A549 (cell line): ENCODE measurements around the gene LDLRAD4.

Source experiments
- CEBPB ChIP-seq, 2 experiments: fragments of >200 bp in 1 of 2; sonication (Bioruptor Twin) in 1 of 2; formaldehyde crosslinking in 1 of 2; IDR thresholded peaks; 2 replicates each; pipeline ENCODE4 v1.6.1; 2012 to 2016
- FOSL2 ChIP-seq, 2 experiments: fragments of 450-650 bp in 1 of 2; fragments of >200 bp in 1 of 2; sonication (Bioruptor Twin) in 1 of 2; formaldehyde crosslinking; IDR thresholded peaks; 2 replicates each; pipeline versions ENCODE4 v1.5.0 to v1.6.1; 2016 to 2020; ENCODE audit warnings: mild to moderate bottlenecking in 1 of 2, moderate library complexity in 1 of 2
- JUN ChIP-seq, 2 experiments: fragments of >200 bp; sonication (Bioruptor Twin); formaldehyde crosslinking; IDR thresholded peaks; 2 replicates in 1 of 2; 3 replicates in 1 of 2; pipeline ENCODE4 v1.6.1; 2016 to 2017
- NR3C1 ChIP-seq: fragments of >200 bp; sonication (Bioruptor Twin); formaldehyde crosslinking; IDR thresholded peaks from 3 replicates; pipeline ENCODE4 v1.6.1; 2017
- POLR2A ChIP-seq: IDR thresholded peaks from 2 replicates; pipeline ENCODE4 v1.6.1; 2012; ENCODE audit warnings: mild to moderate bottlenecking, low read length
- RAD21 ChIP-seq, 2 experiments: fragments of >200 bp in 1 of 2; sonication (Bioruptor Twin) in 1 of 2; formaldehyde crosslinking in 1 of 2; IDR thresholded peaks in 1 of 2; conservative IDR thresholded peaks in 1 of 2; 2 replicates in 1 of 2; 3 replicates in 1 of 2; pipeline ENCODE4 v1.6.1; 2012 to 2018; ENCODE audit warnings: inconsistent platforms in 1 of 2
- TF ChIP-seq, protein P1 (sequence below): fragments of >200 bp; sonication (Bioruptor Twin); formaldehyde crosslinking; IDR thresholded peaks from 3 replicates; pipeline ENCODE4 v1.5.1; 2016

DNA sequence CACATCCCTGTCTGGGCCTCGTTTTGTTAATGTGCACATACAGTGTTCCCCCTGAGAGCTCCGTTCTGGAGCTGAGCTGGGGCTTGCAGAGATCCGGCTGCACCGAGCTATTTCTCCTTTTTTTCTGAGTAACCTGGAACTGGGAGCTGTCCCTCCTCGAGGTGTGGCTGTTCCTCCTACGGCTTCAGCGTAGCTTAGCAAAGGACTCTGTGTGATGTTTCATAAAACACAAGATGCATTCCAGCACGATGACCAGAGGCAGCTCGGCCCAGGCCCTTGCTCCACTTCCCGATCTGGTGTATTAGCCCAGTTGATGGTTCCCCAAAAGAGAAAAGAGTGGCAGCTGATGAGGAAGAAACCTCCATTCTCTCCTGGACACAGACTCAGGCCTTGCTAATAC is 404.8 kb downstream of the LDLRAD4 start:
- TF ChIP-seq, protein P1, sequence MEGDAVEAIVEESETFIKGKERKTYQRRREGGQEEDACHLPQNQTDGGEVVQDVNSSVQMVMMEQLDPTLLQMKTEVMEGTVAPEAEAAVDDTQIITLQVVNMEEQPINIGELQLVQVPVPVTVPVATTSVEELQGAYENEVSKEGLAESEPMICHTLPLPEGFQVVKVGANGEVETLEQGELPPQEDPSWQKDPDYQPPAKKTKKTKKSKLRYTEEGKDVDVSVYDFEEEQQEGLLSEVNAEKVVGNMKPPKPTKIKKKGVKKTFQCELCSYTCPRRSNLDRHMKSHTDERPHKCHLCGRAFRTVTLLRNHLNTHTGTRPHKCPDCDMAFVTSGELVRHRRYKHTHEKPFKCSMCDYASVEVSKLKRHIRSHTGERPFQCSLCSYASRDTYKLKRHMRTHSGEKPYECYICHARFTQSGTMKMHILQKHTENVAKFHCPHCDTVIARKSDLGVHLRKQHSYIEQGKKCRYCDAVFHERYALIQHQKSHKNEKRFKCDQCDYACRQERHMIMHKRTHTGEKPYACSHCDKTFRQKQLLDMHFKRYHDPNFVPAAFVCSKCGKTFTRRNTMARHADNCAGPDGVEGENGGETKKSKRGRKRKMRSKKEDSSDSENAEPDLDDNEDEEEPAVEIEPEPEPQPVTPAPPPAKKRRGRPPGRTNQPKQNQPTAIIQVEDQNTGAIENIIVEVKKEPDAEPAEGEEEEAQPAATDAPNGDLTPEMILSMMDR: no peak
- no peak for TF ChIP-seq NR3C1
- TF ChIP-seq CEBPB (IDR thresholded peaks at IDR 0.05): no peak
- TF ChIP-seq FOSL2 (IDR thresholded peaks at IDR 0.05): no peak
- no peak for TF ChIP-seq FOSL2 (CRISPR knock-in tag; IDR thresholded peaks at IDR 0.05)
- no peak for TF ChIP-seq RAD21 (conservative IDR thresholded peaks at IDR 0.05 in 1 of 2, IDR thresholded peaks at IDR 0.05 in 1 of 2)
- no peak for TF ChIP-seq JUN (IDR thresholded peaks at IDR 0.05)
- TF ChIP-seq POLR2A: no peak
